B cell (primary cell): Measurements from ENCODE around the gene KIF20B. TPM values are rescaled to one million over a fixed set of nuclear protein-coding genes. Genes with fewer than 3 reads are reported as not detected.

Experiments used
- ATAC-seq: fragments of 200-7000 bp; cut with Tn5 transposase; one replicate; pipeline ENCODE4 v1.10.0; 2021; ENCODE audit warnings: low read depth, mild to moderate bottlenecking, moderate number of reproducible peaks, moderate library complexity
- CTCF ChIA-PET: fragments of 350-600 bp; sonication (Branson Sonifier 250); formaldehyde crosslinking; loops from one replicate; lab custom pipeline; 2021; ENCODE audit warnings: antibody characterized with exemption, inconsistent platforms; lab: Charles Lee
- POLR2A ChIA-PET: fragments of 350-600 bp; sonication (Branson Sonifier 250); formaldehyde crosslinking; loops from one replicate; lab custom pipeline; 2021; ENCODE audit warnings: antibody characterized with exemption; lab: Charles Lee
- DNase-seq: peaks from one replicate; pipeline ENCODE4 v3.0.0; 2013
- H2AFZ ChIP-seq: 2 replicates; pipeline ENCODE4 v1.6.1; 2012; ENCODE audit warnings: mild to moderate bottlenecking, low read depth, low read length; ENCODE audit not compliant: insufficient read depth, poor library complexity, severe bottlenecking
- H3K27ac ChIP-seq, 2 donors: 1 replicate in 1 of 2; 2 replicates in 1 of 2; pipeline ENCODE4 v1.5.1; 2012 to 2013; ENCODE audit warnings: low read length in 2 of 2, mild to moderate bottlenecking in 2 of 2, moderate library complexity in 1 of 2
- H3K27me3 ChIP-seq, 4 experiments: fragments of 200-600 bp in 1 of 4; sonication (generic) in 1 of 4; replicated peaks in 1 of 4; 1 replicate in 2 of 4; 2 replicates in 2 of 4; pipeline versions ENCODE4 v1.6.1 to v1.7.0; 2013 to 2016; ENCODE audit warnings: low read length in 3 of 4, mild to moderate bottlenecking in 2 of 4, mixed read lengths in 1 of 4, moderate library complexity in 1 of 4; ENCODE audit not compliant: insufficient read depth in 4 of 4, control insufficient read depth in 3 of 4; ENCODE audit errors: control extremely low read depth in 1 of 4
- H3K36me3 ChIP-seq, 2 experiments: replicated peaks in 1 of 2; 1 replicate in 1 of 2; 2 replicates in 1 of 2; pipeline versions ENCODE4 v1.6.1 to v1.7.1; 2013; ENCODE audit warnings: low read length in 1 of 2; ENCODE audit not compliant: insufficient read depth in 2 of 2, control insufficient read depth in 1 of 2; ENCODE audit errors: control extremely low read depth in 1 of 2, extremely low read depth in 1 of 2
- H3K4me1 ChIP-seq, 2 donors: fragments of 200-600 bp in 1 of 2; sonication (generic) in 1 of 2; 1 replicate in 1 of 2; 2 replicates in 1 of 2; pipeline versions ENCODE4 v1.5.1 to v1.6.1; 2013 to 2017; ENCODE audit warnings: low read length in 2 of 2; ENCODE audit not compliant: control insufficient read depth in 2 of 2, insufficient read depth in 2 of 2
- H3K4me2 ChIP-seq: replicated peaks from 2 replicates; pipeline ENCODE3; 2012; ENCODE audit warnings: mild to moderate bottlenecking, low read depth, low read length; ENCODE audit not compliant: poor library complexity, severe bottlenecking
- H3K4me3 ChIP-seq, 5 experiments: fragments of 200-600 bp in 1 of 5; sonication (generic) in 1 of 5; 1 replicate in 3 of 5; 2 replicates in 2 of 5; pipeline versions ENCODE4 v1.5.1 to v1.7.0; 2011 to 2016; ENCODE audit warnings: low read length in 4 of 5, mild to moderate bottlenecking in 4 of 5, low read depth in 2 of 5, control low read depth in 1 of 5, moderate library complexity in 1 of 5; ENCODE audit not compliant: insufficient read depth in 1 of 5; ENCODE audit errors: control extremely low read depth in 1 of 5, extremely low read depth in 1 of 5
- H3K79me2 ChIP-seq: fragments of 200-600 bp; sonication (generic); one replicate; pipeline ENCODE4 v1.6.0; 2016; ENCODE audit warnings: low read length; ENCODE audit not compliant: control insufficient read depth, insufficient read depth
- H3K9ac ChIP-seq: fragments of 200-600 bp; sonication (generic); 2 replicates; pipeline ENCODE4 v1.6.1; 2017; ENCODE audit warnings: mild to moderate bottlenecking, low read length, moderate library complexity
- H3K9me3 ChIP-seq, 3 donors: one replicate each; pipeline versions ENCODE4 v1.6.1 to v1.7.1; 2013; ENCODE audit warnings: low read length in 2 of 3; ENCODE audit not compliant: control insufficient read depth in 2 of 3, insufficient read depth in 1 of 3; ENCODE audit errors: control extremely low read depth in 1 of 3
- H4K20me1 ChIP-seq: 2 replicates; pipeline ENCODE4 v1.6.0; 2012; ENCODE audit warnings: mild to moderate bottlenecking, low read length; ENCODE audit not compliant: insufficient read depth, control insufficient read depth, poor library complexity, severe bottlenecking
- H3K27ac Mint-ChIP-seq: one replicate; pipeline ENCODE4 v1.8.0; 2021; ENCODE audit warnings: mixed read lengths
- H3K27me3 Mint-ChIP-seq: one replicate; pipeline ENCODE4 v1.8.0; 2021; ENCODE audit warnings: mixed read lengths
- H3K4me1 Mint-ChIP-seq: one replicate; pipeline ENCODE4 v1.8.0; 2021; ENCODE audit warnings: mixed read lengths
- H3K4me3 Mint-ChIP-seq: one replicate; pipeline ENCODE4 v1.8.0; 2021; ENCODE audit warnings: mixed read lengths
- H3K9me3 Mint-ChIP-seq: one replicate; pipeline ENCODE4 v1.8.0; 2022; ENCODE audit warnings: mixed read lengths; ENCODE audit not compliant: insufficient read depth
- CTCF ChIP-seq: fragments of 200-600 bp; IDR thresholded peaks from one replicate; pipeline ENCODE4 v1.8.0; 2022; ENCODE audit warnings: antibody characterized with exemption, mild to moderate bottlenecking
- EZH2 ChIP-seq: IDR thresholded peaks from 2 replicates; pipeline ENCODE4 v1.6.1; 2012; ENCODE audit warnings: borderline replicate concordance, low read depth, mild to moderate bottlenecking, moderate library complexity, low read length; ENCODE audit not compliant: insufficient read depth, poor library complexity, severe bottlenecking
- WGBS: methylation state at CpG from one replicate; pipeline ENCODE4 v1.1.5; 2013; ENCODE audit warnings: missing lambda C conversion rate; ENCODE audit not compliant: insufficient coverage; 5-methylcytosine and 5-hydroxymethylcytosine counted together
- intact Hi-C: fragments of 100-400 bp; cut with micrococcal nuclease; formaldehyde crosslinking; loops from one replicate; pipeline ENCODE4 v1.10.0; 2022
- polyA plus RNA-seq: library from polyadenylated mRNA; depleted of rRNA; stranded (reverse); fragments of >200 nt; gene quantifications from 2 replicates; pipeline ENCODE4 v1.2.3, GENCODE V29; 2012
- total RNA-seq, 2 donors: library from RNA; stranded (reverse); fragments of 120-200 nt in 1 of 2; gene quantifications; 1 replicate in 1 of 2; 2 replicates in 1 of 2; pipeline versions ENCODE4 v1.2.3 to v1.2.4, GENCODE V29; 2013 to 2022

Gene KIF20B
- total and polyA plus RNA-seq, 2 donors (not counting 1 experiment from before 2014, with no cell fraction given), result 1.6 to 24.6 TPM

DNA sequence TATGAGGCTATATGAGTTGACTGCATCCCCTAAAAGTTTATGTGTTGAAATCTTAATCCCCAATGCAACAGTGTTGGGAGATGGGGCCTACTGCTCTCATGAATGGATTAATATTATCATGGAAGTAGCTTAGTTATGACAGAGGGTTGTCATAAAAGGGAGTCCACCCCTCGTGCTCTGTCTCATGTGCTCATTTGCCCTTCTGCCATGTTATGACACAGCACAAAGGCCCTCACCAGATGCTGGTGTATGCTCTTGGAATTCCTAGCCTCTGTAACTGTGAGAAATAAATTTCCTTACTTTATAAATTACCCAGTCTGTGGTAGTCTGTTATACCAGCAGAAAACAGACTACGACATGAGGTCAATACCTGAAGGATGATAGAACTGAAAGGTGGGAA lies 38.8 kb upstream of the KIF20B start:
- CTCF ChIA-PET, result no interaction called here
- Histone ChIP-seq H3K9me3 (no peaks in the 10 kb centered on the region), H3K27ac (no peak overlapping the region), H3K4me3 (no peak overlapping the region), H3K4me1 (no peaks in the 10 kb centered on the region), H3K4me2 (no peak overlapping the region), H3K27me3 (no peaks in the 10 kb centered on the region), H3K36me3 (no peaks in the 10 kb centered on the region), H3K79me2 (no peaks in the 10 kb centered on the region), H4K20me1 (no peaks in the 10 kb centered on the region), H3K9ac (no peak overlapping the region), H2AFZ (no peak overlapping the region)
- H3K4me1 Mint-ChIP-seq, result no peaks in the 10 kb centered on the region
- WGBS, result no CpG with 5 or more reads among the region's 2 CpGs
- H3K4me3 Mint-ChIP-seq, result no peak overlapping the region
- H3K27me3 Mint-ChIP-seq, result no peaks in the 10 kb centered on the region
- intact Hi-C loops, result no loop called here
- POLR2A ChIA-PET, result no interaction called here
- H3K9me3 Mint-ChIP-seq, result no peaks in the 10 kb centered on the region
- no peak for DNase-seq
- TF ChIP-seq EZH2 (no peak), CTCF (no peak)
- no peak overlapping the region for H3K27ac Mint-ChIP-seq
- no peak for ATAC-seq

DNA sequence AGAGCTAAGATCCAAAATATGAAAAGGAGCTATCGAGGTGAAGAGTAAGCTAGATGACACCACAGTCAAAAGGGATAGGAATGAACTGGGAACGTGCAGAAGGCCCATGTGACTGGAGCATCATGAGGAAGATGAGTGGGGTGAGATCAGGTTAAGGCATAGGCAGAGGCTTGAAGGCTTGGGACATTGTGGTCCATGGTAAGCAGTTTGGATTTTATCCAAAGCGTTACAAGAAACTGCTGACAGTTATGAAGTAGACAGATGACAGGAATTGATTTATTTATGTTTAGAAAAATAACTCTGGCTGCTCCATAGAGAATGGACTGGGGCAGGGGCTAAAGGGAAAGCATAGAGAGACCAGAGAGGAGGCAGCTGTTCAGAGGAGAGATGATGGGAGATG lies 38.2 kb upstream of the KIF20B start:
- no peak for DNase-seq
- ChIA-PET POLR2A (no interaction called here), CTCF (no interaction called here)
- H2AFZ ChIP-seq, result no peak overlapping the region
- H3K4me1 ChIP-seq, result no peaks in the 10 kb centered on the region
- no peaks in the 10 kb centered on the region for H3K36me3 ChIP-seq
- H3K79me2 ChIP-seq, result no peaks in the 10 kb centered on the region
- no peaks in the 10 kb centered on the region for H3K9me3 Mint-ChIP-seq
- H3K4me3 ChIP-seq, result no peak overlapping the region
- no peak overlapping the region for H3K27ac Mint-ChIP-seq
- no peak overlapping the region for H3K9ac ChIP-seq
- no peaks in the 10 kb centered on the region for H3K9me3 ChIP-seq
- no peak overlapping the region for H3K4me2 ChIP-seq
- 76% methylated on average over 3 of the region's 3 CpGs for WGBS
- TF ChIP-seq EZH2 (no peak), CTCF (no peak)
- no peaks in the 10 kb centered on the region for H3K4me1 Mint-ChIP-seq
- H3K27ac ChIP-seq, result no peak overlapping the region
- H3K4me3 Mint-ChIP-seq, result no peak overlapping the region
- no peaks in the 10 kb centered on the region for H4K20me1 ChIP-seq
- ATAC-seq, result no peak
- no peaks in the 10 kb centered on the region for H3K27me3 ChIP-seq
- intact Hi-C loops, result no loop called here
- H3K27me3 Mint-ChIP-seq, result no peaks in the 10 kb centered on the region
